GM18511 (cell line): ENCODE measurements around the gene SLFN13.
"Not testable (repeated sequence)": the region's sequence is repeated elsewhere in the genome, so short reads cannot be mapped to it uniquely, and the experiment has no call there.

Experiments used
- ATAC-seq: cut with Tn5 transposase; IDR thresholded peaks from one replicate; pipeline ENCODE4 v1.9.1; 2021; ENCODE audit warnings: mild to moderate bottlenecking, moderate library complexity; ENCODE audit not compliant: unreplicated experiment

SLFN13 gene, protein sequence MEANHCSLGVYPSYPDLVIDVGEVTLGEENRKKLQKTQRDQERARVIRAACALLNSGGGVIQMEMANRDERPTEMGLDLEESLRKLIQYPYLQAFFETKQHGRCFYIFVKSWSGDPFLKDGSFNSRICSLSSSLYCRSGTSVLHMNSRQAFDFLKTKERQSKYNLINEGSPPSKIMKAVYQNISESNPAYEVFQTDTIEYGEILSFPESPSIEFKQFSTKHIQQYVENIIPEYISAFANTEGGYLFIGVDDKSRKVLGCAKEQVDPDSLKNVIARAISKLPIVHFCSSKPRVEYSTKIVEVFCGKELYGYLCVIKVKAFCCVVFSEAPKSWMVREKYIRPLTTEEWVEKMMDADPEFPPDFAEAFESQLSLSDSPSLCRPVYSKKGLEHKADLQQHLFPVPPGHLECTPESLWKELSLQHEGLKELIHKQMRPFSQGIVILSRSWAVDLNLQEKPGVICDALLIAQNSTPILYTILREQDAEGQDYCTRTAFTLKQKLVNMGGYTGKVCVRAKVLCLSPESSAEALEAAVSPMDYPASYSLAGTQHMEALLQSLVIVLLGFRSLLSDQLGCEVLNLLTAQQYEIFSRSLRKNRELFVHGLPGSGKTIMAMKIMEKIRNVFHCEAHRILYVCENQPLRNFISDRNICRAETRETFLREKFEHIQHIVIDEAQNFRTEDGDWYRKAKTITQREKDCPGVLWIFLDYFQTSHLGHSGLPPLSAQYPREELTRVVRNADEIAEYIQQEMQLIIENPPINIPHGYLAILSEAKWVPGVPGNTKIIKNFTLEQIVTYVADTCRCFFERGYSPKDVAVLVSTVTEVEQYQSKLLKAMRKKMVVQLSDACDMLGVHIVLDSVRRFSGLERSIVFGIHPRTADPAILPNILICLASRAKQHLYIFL

GRCh38 chr17:35448214-35448898 is at the start of gene SLFN13:
Gene SLFN13, minus strand, starts transcription at chr17:35448766. Its CDS starts 3,086 bp downstream, at chr17:35445680.
- ATAC-seq, result peak; percentile 81

GRCh38 chr17:35496451-35497290 is 48.1 kb upstream of the SLFN13 start:
- no peak for ATAC-seq

DNA sequence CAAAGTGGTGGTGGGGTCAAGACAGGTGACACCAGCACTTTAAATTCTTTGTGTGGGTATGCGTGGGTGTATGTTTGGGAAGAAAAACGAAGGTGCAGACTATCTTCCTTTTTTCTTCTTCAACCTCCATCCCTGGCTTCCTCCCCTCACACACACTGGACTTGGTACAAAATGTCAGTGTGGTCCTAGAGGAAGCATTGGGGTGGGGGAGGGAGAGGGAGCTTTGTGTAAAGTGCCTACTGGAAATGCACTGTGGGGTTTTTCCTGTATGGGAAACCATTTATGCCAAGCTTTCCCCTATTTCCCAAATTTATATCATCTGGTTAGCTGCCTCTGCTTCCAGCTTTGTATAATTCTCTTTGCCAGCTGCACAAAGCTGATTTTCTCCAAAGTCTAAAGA is 44.5 kb upstream of the SLFN13 start:
- no peak for ATAC-seq

DNA sequence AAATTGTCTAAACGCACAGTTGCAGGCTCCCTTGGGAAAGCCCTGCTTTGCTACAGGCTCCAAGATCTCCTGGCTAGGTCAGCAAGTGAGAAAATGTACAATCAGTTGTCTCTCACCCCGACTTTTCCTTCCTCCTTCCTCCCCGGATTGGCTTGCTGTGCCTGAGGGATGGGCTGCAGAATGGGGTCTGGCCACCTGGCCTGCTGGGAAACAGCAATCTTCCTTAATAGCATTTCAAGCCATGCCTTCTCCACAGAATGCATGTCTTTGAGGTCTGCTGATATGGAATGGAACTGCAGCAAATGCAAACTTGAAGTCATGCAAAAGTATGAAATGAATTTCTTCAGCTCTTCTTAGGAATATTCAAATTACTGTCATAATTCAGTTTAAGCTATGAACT is 42.9 kb upstream of the SLFN13 start:
- ATAC-seq, result no peak

GRCh38 chr17:35489944-35490343 is 41.4 kb upstream of the SLFN13 start:
- no peak for ATAC-seq

GRCh38 chr17:35488991-35489390 is 40.4 kb upstream of the SLFN13 start:
- ATAC-seq, result no peak

GRCh38 chr17:35486920-35487732 is 38.6 kb upstream of the SLFN13 start:
- peak; percentile 75 for ATAC-seq

DNA sequence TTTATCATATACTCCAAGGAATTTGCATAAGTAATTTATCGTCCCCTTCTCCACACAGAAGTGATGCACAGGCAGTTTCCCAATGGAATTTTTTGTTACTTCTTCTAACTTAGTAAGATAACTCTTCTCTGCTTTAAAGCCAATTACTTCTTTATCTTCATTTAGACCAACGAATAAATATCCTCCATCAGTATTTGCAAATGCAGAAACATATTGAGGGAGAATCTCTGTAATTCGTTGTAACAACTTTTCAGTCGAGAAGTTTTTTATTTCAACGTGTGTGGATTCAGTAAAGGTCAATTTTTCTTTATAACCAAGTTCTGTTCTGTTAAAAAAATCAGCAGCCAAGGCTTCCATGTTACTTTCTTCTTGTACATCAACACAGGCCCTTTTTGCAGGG is 30.7 kb upstream of the SLFN13 start:
- ATAC-seq, result no peak

DNA sequence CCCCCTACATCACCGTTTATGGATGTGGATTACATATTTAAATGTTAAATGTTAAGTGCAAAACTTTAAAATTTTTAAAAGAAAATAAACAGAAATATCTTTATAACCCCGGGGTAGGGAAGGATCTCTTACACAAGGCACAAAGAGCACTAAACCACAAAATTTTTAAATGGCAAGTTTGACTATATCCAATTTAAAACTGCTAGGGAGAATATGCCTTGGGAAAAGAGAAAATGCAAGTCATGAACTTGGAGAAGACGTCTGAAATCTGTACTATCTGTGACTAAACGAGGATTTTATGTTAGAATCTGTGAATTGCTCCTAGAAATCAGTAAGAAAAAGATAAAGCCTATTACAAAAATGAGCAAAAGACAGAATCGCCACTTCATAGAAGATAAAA is 28.7 kb upstream of the SLFN13 start:
- ATAC-seq, result no peak

- ATAC-seq, result no peak
Observed at GRCh38 chr17:35476283-35476820, 27.8 kb upstream of the SLFN13 start.

GRCh38 chr17:35468475-35468874 is 19.9 kb upstream of the SLFN13 start:
- ATAC-seq, result no peak

DNA sequence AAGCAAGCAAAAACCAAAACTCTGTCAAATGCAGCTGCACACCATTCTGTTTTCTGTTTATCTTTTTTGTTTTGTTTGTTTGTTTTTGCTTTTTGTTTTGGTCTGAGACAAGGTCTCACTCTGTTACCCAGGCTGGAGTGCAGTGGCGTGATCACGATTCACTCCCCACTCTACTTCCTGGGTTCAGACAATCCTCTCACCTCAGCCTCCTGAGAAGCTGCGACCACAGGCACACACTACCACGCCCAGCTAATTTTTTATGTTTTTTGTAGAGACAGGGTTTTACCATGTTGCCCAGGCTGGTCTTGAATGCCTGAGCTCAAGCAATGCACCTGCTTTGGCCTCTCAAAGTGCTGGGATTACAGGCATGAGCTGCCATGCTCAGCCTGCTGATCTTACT is 19.3 kb upstream of the SLFN13 start:
- ATAC-seq, result no peak

DNA sequence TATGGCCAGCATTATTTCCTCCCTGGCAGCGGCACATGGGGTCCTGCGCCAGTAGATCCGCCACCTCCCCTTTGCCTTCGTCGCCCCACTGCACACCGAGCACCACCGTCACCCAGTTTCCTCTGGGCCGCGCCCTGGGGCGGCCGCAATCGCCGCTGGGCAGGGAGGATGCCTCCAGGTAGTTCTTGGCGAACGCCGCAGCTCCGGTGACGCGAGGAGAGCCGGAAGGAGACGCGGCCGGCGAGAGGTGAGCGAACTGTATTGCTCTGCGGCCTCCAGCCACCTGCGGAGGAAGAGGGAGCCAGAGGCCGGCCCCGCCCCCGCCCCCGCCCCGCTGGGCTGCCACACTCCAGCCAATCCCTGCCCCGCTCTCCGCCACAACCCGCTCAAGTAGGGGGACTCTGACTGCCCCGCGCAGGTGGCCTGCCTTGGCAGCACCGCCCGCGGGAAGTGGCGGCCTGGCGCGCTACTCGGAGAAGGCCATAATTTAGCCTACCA is 11.8 kb upstream of the SLFN13 start:
- ATAC-seq, result peak; percentile 75

- ATAC-seq, result not testable (repeated sequence)
Observed at GRCh38 chr17:35454035-35454434, 5.5 kb upstream of the SLFN13 start.

- no peak for ATAC-seq
Observed at GRCh38 chr17:35453171-35453570, 4.6 kb upstream of the SLFN13 start.

DNA sequence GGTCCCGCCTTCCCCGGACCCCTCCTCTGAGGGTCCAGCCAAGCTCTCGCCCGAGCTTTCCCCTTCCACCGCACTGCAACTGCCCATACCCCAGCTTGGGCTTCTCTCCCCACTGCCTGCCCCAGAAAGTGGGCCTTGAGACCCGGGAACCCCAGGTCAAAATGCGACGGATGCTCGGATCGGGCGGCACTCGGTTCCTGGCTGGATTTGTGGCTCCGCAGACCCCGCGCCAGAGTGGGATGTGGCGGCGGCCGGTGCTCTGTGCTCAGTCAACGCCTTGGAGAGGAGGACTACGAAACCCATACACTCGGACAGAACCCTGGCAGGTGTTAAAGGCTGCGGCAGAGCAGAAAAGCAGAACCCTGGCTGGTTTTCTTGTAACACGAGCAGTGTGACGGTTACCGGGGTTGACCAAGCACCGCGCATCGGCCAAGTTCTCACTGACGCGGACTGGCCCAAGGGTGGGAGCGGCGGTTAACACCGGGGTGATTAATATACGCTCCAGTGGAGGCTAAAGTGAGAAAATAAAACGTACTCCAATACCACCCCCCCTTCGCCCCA is 885 bp upstream of the SLFN13 start:
- peak; percentile 34 for ATAC-seq

DNA sequence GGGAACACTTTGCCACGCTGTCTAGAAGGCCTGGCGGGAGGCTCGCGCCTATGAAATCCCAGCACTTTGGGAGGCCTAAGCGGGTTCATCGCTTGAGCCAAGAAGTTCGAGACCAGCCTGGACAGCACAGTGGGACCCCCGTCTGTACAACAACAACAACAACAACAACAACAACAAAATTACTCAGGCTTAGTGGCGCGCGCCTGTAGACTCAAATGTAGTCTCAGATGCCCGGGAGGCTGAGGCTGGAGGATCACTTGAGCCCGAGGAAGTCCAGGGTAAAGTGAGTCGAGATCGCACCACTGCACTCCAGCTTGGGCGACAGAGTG is 297 bp upstream of the SLFN13 start:
- ATAC-seq, result no peak

DNA sequence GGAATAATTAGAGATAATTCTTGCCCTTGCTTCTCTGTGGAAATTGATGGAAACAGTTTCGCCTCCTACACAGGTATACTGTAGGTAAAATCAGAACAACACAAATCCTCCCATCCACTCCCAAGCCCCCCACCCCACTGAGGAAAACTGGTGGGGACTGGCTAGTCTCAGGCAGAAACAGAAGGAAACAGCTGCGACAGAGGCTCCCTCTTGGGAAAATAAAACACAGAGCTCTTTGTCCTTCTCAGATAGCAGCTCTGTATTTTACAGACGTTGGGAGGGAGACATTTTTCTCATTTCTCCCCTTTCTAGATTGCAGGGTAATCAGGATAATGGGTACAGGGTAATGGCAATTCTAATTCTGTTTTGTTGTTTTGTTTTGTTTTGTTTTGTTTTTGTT is 1.1 kb downstream of the SLFN13 start:
- no peak for ATAC-seq

DNA sequence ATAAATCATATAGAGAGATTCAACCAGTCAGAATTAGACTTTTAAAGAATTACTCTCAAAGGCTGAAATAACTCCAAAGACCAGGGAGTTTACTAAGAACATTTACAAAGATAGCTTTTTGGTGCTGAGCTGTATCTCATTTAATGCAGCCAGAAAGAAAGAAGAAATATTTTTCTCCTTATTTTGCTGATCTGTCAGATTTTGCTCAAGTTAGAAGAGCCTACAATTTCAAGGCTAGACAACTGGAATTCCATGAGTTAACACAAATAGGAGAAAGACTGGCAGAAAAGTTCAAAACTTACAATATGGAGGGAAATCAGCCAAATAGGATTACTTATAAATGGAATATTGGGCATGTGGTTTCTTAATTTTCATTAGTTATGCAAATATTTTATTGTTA is 10.1 kb downstream of the SLFN13 start:
- ATAC-seq, result no peak
